ENCODE measurements around the gene ALDH16A1.
A peak's percentile ranks its signal among the peaks of the same experiment; 100 is the strongest.
"Not testable (repeated sequence)": the region's sequence is repeated elsewhere in the genome, so short reads cannot be mapped to it uniquely, and the experiment has no call there.

Gene ALDH16A1

DNA sequence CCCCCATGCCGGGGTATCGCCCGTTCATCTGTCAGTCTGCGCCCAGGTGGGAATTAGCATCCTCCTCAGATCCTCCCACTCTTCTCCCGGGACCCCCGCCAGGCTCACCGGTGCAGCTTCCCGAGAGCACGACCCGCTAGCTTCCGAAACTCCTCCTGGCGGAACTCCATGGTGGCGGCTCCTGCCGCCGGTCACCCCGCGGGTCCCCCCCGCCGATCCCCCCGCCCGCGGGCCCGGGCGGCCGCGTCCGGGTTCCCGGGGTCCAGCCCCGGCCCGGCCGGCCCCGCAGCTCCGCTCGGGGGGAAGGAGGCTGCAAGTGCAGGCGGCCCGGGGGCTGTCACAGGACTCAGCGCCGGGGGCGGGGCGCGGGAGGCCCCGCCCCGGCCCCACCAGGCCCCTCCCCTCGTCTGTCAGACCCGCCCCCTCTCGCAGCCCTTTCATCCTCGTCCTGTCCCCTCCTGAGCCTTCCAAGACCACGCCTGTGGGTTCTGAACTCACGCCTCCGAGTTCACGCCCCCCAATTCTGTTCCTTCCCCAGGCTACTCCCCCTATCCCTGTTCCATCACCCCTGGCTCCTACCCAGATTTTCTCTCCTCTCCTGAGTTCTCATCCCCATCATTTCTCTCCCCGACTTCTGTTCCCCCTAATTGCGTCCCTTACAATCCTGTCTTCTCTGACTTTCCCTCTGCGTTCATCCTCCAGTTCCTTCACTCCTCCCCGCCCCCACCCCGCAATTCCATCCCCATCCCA is 11.6 kb upstream of the ALDH16A1 start, which contains the start of gene SLC17A7:
TSS of gene SLC17A7 (minus strand) at position 318 of the 750 bp plus-strand sequence. CDS start at position 170, 148 bp downstream.
- DNase-seq, result peak; percentile 35

DNA sequence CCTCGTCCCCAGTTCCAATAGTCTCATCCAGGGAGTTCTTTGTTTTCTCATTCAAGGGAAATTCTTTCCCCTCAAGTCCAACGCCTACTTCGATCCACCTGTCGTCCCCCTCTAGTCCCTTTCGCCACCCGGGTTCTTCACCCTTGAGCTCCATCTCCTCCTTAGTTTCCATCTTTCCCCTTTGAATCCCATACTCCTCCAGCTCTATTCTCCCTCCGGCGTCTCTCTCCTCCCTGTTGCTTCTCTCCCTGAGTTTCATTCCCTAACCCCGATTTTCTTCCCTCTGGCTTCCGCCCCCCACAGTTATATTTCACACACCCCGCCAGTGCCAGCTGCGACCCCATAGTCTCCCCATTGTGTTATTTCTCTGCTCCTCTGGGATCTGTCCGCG is 11.1 kb upstream of the ALDH16A1 start:
- DNase-seq, result no peak

DNA sequence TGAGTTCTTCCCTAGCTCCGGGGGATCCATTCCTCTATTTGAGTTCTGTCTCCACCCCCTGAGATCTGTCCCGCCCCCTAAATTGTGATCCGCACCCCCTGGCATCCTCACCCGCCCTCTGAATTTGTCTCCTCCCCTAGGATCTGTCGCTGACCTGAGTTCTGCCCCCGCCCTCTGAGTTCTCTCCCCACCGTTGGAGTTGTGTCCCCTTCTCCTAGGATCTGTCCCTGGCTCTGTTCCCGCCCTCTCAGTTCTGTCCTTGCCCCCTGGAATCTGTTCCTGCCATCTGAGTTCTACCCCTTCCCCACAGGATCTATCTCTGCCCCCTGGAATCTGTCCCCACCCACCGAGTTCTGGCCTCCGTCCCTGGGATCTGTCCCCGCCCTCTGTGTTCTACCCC is 10.7 kb upstream of the ALDH16A1 start:
- DNase-seq, result no peak

DNA sequence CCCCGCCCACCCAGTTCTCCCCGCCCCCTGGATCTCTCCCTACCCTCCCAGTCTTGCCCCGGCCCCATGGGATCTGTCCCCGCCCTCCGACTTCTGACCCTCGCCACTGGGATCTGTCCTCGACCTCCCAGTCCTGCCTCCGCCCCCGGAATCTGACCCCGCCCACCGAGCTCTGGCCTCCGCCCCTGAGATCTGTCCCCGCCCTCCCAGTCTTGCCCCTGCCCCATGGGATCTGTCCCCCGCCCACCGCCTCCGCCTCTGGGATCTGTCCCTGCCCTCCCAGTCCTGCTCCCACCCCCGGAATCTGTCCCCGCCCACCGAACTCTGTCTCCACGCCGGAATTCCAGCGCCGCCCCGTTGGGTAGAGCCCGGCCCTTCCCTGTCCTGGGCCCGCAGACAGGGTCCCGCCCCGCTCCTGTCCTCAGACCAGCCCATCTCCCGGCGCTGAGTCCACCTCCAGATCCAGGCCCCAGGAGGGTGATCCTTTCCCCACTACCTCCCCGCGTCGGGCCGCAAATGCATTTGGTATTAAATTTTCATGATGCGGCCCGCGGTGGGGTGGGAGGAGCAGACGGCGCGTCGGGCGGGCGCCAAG is 10.2 kb upstream of the ALDH16A1 start:
- DNase-seq, result peak; percentile 63

DNA sequence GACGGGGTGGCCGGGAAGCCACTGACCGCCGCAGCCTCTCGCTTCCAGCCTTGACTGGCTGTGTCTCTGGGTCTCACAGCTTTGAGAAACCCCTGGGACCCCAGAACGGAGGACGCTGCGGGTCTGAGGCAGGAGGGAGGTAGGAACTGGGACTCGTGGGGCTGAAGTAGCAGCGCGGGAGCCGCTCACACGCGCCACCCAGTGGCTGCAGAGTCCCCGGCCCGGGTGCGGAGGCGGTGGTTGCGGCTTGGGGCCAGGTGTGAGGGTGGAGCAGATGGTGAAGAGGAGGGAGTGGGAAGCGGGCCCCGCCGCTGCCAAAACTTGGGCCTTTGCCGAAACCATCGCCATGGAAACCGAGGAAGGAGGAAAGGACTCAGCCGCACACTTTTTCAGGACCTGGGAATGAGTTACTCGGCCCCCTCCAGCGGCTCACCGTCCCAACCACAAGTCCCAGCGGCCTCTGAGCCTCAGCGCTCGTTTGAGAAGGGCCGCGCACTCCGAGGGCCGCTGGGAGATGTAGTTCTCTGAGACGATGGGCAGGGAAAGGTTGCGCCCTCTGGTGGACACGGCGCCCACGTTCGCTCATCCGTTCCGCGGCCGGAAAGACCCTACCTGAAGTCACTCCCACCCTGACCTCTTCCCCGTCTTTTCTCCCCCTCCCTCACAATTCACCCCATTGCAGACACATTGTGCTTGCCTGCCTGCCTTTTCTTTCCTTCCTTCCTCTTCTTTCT is 9.5 kb upstream of the ALDH16A1 start:
- peak; percentile 95 for DNase-seq

DNA sequence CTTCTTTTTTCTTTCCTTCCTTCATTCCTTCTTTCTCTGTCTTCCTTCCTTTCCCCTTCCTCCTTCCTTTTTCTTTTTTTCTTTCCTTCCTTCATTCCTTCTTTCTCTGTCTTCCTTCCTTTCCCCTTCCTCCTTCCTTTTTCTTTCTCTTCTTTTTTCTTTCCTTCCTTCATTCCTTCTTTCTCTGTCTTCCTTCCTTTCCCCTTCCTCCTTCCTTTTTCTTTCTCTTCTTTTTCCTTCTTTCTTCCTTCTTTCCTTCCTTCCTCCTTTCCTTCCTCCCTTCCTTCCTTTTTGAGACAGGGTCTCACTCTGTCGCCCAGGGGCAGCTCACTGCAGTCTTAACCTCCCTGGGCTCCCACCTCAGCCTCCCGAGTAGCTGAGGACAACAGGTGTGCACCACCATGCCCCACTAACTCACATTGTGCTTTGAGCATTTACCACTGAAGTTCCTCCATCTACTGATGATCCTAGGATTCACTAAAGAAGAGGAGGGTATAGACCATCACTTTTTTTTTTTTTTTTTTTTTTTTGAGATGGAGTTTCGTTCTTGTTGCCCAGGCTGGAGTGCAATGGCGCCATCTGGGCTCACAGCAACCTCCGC is 8.8 kb upstream of the ALDH16A1 start:
- DNase-seq, result not testable (repeated sequence)

DNA sequence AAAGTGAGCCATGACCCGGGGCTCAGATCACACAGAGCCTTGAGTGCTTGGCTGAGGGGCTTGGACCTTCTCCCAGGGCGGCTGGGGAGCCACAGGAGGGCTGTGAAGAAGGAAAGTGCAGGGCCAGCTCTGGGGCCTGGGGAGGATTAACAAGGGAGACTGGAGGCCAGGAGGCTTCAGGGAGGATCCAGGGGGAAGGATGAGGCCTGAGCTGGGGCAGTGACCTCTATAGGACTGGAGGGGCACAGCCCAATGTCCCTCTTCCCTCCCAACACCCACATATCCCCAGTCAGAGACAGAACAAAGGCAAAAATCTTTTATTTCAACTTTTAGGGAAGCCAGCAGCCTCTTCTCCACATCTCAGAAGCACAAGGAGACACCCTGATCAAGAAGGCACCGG is 7.0 kb upstream of the ALDH16A1 start:
- DNase-seq, result no peak

DNA sequence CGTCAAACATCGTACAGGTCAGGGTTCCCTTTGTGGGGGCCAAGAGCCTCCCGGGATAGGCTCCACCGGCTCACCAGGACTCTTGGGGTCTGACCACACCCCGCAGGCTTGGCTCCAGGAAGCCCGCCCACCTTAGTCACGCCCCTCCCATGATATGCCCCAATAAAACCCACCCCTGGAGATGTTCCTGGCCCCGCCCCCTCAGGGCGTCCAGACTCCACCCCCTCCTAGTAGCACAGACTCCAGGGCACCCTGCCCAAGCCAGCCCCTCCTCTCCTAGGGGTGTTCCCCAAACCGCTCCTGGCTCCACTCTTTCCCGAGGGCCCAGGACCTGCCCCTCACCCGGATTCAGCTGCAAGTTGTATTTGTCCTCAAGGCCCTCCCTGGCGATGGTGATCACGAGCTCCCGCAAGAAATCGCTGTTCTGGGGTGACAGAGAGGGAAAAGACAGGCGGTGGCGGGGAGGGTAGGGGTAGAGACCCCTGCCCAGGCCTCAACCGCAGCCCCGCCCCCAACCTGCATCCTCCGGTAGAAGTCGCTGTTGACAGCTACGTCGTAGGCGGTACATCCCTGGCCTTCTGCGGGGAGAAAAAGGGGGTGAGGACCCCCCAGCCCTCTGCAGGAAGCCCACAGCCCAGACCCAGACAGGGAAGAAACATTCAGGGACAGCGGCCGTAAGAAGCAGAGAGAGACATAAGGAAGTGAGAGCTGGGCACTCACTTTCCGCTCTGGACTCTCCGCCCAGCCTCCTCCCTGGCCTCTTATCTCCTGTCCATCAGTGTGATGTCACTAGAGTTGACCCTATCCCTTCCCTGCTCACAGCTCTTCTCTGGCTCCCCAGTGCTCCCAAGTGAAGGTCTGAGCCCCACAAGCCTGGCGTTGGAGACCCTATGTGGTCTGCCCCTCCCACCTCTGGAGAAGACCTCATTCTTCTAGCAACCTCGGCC is 5.3 kb upstream of the ALDH16A1 start:
- DNase-seq, result peak; percentile 18

DNA sequence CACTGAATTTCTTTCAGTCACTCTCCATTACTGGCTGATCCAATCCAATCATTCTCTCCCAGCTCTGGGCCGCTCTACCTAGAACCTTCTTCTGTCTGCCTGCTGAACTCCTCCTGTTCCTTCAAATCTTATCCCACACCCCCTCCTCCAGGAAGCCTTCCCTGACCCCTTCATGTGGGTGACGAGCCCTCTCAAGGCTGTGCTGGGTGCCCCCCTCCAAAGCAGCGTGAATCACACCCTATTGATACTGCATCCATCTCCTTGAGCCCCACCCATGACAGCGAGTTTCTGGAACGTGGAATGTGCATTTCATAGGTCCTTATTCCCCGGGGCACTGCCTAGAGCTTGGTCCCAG is 4.6 kb upstream of the ALDH16A1 start:
- no peak for DNase-seq

DNA sequence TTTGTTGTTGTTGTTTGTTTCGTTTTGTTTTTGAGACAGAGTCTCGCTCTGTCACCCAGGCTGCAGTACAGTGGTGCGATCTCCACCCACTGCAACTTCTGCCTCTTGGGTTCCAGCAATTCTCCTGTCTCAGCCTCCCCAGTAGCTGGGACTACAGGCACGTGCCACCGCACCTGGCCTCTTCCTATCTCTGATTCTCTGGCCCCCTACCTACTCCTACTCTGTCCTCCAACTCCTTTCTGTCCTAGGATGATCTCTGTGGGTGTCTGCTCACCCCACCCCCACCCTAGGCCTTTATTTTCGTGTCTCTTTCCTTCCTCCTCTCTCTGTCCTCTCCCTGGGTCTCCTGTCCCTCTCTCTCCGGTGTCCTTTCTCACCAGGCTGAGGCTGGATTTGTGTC is 2.6 kb upstream of the ALDH16A1 start:
- no peak for DNase-seq

DNA sequence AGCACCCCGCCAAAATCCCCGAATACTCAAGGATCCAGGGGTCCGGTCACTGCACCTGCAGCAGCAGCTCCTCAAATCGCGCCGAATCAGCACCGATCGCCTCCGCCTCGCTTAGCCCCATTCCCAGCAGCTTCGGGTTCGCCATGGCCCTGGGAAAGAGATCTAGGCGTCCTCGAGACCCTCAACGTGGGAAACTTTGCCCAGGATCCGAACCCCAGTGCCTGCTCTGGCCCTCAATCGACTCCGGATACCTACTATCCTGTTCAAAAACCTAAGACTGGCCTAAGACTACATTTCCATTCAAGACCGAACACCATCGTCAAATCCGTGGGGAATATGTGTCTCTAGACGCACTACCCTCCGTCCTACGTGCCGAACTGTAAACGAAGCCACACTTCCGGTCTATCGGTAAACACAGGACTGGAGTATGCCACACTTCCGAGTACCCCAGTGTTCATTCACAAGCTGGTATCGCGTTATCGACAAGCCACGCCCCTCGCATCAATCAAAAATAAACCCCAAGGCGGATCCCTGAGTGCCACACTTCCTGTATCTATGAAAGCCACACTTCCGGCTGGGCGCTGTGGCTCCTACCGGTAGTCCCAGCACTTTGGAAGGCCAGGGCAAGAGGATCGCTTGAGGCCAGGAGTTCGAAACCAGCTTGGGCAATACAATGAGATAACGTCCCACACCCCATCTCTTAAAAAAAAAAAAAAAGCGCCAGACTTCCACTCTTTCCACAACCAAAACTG is 1.4 kb upstream of the ALDH16A1 start, which contains the start of gene PIH1D1:
TSS of gene PIH1D1 (minus strand) at position 385 of the 752 bp plus-strand sequence. CDS start at position 145, 240 bp downstream.
- peak; percentile 97 for DNase-seq

DNA sequence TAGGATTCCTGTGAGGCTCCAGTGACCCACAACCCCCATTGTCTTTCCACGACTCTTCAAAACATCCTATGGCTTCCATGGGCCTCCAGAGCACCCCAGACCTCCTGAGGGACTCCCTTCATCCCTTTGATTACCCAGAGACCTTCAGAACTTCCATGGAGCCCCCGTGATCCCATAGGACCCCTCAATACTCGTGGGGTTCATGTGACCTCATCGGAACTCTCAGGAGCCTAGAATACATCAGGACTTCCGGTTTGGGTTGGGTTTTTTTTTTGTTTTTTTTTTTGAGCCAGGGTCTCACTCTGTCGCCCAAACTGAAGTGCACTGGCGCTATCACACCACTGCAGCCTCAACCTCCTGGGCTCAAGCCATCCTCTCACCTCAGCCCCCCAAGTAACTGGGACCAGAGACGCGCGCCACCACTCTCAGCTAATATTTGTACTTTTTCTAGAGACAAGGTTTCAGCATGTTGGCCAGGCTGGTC is 774 bp downstream of the ALDH16A1 start:
- no peak for DNase-seq

DNA sequence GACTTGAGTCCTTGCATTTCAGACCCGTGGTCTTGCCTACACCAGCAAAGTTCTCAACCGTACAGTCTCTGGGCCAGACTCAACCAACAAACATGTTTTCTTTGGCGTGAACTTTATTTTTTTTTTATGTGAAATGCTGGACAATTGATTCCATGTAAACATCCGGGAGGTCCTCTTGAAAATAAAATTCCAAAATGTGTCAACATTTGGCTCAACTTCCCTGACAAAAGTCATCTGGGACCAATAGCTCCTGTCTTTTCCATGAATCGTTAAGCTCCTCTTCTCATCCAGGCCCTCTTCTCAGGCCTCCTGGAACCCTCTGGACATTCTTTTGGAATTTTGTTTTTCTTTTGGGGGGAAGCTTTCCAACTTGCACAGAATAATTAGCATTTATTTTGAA is 2.7 kb downstream of the ALDH16A1 start:
- no peak for DNase-seq

DNA sequence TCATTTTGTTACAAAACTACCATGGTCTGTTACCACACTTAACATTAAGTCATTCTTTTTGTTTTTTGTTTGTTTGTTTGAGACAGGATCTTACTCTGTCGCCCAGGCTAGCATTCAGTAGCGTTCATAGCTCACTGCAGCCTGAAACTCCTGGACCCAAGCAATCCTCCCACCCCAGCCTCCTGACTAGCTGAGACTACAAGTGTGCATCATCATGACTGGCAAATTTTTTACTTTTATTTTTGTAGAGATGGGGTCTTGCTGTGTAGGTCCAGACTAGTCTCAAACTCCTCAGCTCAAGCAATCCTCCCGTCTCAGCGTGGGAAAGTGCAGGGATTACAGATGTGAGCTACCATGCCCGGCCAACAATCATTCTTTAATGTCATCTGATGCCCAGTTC is 3.3 kb downstream of the ALDH16A1 start:
- DNase-seq, result no peak

DNA sequence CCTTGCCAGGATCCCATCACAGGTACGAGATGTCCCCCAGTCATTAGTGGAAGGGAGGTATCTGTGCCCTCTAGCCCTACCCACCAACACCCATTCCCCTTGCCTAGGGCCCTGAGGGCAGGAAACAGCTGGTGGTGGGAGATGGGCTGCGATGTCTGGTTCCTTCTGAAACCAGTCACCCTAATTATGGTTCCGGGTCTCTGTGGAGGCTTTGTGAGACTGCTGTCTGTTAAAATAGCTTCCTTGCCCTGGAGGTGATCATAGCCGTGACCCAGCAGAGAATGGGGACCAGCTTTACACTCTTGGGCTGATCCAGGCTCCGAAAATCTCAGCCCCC is 5.5 kb downstream of the ALDH16A1 start:
- no peak for DNase-seq

DNA sequence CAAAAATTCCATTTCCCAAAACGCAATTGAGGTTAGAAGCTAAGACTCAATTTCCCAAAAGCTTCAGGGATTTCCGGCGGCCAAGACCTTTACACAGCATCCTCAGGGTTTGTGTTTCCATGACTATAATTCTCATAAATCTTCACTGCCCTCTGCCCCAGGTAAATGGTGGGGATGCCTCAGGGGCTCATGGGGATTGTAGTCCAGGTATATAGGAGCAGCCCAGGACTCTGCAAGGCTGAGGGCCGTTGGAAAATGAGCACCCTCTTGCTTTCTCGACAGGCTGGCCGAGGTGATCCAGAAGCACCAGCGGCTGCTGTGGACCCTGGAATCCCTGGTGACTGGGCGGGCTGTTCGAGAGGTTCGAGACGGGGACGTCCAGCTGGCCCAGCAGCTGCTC is 6.4 kb downstream of the ALDH16A1 start:
- DNase-seq, result no peak

DNA sequence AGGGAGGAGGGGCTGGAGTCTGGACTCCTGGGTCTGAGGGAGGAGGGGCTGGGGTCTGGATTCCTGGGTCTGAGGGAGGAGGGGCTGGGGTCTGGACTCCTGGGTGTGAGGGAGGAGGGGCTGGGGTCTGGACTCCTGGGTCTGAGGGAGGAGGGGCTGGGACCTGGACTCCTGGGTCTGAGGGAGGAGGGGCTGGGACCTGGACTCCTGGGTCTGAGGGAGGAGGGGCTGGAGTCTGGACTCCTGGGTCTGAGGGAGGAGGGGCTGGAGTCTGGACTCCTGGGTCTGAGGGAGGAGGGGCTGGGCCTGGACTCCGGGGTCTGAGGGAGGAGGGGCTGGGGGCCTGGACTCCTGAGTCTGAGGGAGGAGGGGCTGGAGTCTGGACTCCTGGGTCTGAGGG is 8.1 kb downstream of the ALDH16A1 start:
- DNase-seq, result not testable (repeated sequence)

DNA sequence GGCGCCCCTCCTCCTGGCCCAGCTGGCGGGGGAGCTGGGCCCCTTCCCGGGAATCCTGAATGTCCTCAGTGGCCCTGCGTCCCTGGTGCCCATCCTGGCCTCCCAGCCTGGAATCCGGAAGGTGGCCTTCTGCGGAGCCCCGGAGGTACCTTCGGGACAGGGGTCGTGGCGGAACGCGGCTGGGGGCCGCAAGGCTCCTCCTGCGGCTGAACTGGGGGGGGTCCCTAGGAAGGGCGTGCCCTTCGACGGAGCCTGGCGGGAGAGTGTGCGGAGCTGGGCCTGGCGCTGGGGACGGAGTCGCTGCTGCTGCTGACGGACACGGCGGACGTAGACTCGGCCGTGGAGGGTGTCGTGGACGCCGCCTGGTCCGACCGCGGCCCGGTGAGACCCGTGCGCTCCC is 8.6 kb downstream of the ALDH16A1 start:
- DNase-seq, result no peak

DNA sequence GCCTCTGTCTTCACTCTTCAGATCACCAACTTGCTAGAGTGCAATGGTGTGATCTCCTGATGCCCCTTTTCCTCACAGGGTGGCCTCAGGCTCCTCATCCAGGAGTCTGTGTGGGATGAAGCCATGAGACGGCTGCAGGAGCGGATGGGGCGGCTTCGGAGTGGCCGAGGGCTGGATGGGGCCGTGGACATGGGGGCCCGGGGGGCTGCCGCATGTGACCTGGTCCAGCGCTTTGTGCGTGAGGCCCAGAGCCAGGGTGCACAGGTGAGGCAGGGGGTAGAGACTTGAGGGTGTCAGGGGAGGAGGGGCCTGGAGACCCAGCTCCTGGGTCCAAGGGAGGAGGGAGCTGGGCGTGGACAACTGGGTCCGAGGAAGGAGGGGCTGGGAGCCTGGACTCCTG is 9.5 kb downstream of the ALDH16A1 start:
- DNase-seq, result no peak

DNA sequence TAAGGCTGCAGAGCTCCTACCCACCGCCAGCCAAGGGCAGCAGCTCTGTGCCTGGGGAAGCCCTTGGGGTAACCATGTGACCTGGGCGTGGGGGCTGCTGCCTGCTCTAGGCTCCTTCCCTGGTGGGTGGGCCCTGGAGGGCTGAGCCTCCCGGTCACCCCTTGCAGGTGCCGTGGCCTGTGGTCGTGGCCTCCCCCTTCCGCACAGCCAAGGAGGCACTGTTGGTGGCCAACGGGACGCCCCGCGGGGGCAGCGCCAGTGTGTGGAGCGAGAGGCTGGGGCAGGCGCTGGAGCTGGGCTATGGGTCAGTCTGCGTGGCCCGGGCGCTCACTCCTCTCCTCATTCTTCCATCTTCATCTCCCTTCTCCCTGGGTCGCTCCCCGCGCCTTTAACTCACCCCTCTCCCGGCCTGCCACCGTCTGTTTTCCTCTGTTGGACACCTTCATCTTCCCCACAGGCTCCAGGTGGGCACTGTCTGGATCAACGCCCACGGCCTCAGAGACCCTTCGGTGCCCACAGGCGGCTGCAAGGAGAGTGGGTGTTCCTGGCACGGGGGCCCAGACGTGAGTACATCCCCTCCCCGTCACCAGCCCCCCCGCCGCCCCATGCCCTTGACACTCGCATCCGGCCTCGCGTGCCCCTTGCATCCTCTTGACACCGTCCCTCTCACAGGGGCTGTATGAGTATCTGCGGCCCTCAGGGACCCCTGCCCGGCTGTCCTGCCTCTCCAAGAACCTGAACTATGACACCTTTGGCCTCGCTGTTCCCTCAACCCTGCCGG is 11.1 kb downstream of the ALDH16A1 start:
- no peak for DNase-seq

DNA sequence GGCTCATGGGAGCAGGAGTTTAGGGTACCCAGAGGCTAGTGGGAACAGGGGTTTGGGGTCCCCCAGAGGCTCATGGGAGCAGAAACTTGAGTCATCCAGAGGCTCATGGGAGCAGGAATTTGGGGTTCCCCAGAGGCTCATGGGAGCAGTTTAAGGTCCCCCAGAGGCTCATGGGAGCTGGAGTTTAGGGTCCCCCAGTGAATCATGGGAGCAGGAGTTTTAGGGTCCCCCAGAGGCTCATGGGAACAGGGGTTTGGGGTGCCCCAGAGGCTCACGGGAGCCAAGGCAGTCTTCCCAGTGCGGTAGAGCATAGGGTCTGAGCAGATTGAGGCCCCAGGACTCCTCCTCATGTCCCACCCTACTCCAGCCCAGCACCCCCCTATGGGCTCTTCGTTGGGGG is 12.3 kb downstream of the ALDH16A1 start:
- DNase-seq, result no peak

All from stimulated activated CD4-positive, alpha-beta T cell treated with anti-CD3 and anti-CD28 coated beads, Interleukin-4, amount 100 ng/mL, for 24 hours (primary cell).